ENCODE measurements around the gene COQ10A.

DNA sequence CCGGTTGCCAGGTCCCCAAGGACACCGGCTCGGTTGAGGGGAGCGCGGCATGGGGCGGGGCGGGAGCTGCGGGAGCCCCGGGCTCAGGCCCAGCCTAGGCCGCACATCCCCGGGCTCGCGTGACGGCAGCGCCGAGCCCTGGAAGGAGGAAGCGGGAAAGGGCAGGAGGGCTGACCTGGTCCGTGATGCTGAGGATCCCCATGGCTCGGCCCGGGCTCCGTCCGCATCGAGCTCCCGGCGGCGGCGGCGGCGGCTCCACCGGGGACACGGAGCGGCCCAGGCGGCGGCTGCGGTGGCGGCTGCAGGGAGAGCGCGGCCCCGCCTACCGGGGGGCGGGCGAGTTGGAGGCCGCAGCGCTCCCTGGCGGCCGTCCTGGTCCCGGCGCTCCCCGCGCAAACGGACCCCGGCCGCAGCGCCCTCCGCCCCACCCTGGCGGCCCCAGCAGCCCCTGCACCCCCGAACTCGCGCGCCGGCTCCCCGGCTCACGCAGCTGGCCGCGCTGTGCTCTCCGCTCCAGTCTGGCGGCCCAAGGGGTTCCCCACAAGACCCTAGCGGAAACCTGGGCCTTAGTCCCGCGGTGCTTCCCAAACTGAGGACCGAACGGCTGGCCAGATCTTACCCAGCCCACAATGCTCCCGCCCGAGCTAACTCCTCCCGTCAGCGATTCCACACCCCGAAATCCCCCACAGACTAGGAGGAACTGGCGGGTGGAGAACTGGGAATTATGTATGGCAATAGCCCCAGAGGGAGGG lies 8.5 kb upstream of the COQ10A start, which contains the start of gene ANKRD52:
- TF ChIP-seq POLR2A (IDR thresholded peaks at IDR 0.05) = no peak
- TF ChIP-seq, protein P1, sequence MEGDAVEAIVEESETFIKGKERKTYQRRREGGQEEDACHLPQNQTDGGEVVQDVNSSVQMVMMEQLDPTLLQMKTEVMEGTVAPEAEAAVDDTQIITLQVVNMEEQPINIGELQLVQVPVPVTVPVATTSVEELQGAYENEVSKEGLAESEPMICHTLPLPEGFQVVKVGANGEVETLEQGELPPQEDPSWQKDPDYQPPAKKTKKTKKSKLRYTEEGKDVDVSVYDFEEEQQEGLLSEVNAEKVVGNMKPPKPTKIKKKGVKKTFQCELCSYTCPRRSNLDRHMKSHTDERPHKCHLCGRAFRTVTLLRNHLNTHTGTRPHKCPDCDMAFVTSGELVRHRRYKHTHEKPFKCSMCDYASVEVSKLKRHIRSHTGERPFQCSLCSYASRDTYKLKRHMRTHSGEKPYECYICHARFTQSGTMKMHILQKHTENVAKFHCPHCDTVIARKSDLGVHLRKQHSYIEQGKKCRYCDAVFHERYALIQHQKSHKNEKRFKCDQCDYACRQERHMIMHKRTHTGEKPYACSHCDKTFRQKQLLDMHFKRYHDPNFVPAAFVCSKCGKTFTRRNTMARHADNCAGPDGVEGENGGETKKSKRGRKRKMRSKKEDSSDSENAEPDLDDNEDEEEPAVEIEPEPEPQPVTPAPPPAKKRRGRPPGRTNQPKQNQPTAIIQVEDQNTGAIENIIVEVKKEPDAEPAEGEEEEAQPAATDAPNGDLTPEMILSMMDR (IDR thresholded peaks at IDR 0.05) = peak; percentile 60 to 79 (median 68)

Measured in testis (tissue), 2 donors.